K562 (cell line): ENCODE results near the gene UBE2E2. TPM values are rescaled to one million over a fixed set of nuclear protein-coding genes. Genes with fewer than 3 reads are reported as not detected.

ENCODE experiments used
- ATAC-seq: fragments of 200-7000 bp; cut with Tn5 transposase; 3 replicates; pipeline ENCODE4 v1.9.1; 2020; ENCODE audit warnings: moderate library complexity
- BruUV-seq: library from RNA; stranded (reverse); fragments of 400-500 nt; replicated peaks from 2 replicates; lab custom pipeline; 2021; lab: Mats Ljungman, UMichigan
- CTCF ChIA-PET: fragments of 300-600 bp; formaldehyde crosslinking; extraction: SDS; loops from one replicate; lab custom pipeline; 2021; ENCODE audit warnings: low intra/inter-chr PET ratio; lab: Yijun Ruan, JAX
- POLR2A ChIA-PET: fragments of 300-600, 350-650 bp; sonication (Branson Sonifier 250); formaldehyde crosslinking; extraction: SDS; loops from one replicate; lab custom pipeline; 2021; ENCODE audit warnings: antibody characterized with exemption, inconsistent platforms; lab: Yijun Ruan, JAX
- DNase-seq, 4 experiments: peaks; one replicate each; pipeline versions ENCODE4 v3.0.0 to v3.0.0-alpha.2; 2011 to 2018; ENCODE audit warnings: low spot score in 3 of 4, mixed read lengths in 3 of 4; ENCODE audit errors: extremely low read depth in 1 of 4
- FAIRE-seq: peaks from 2 replicates; lab custom pipeline; 2011; peaks lifted over from hg19 to GRCh38; lab: Jason Lieb, UNC
- H2AFZ ChIP-seq: 2 replicates; pipeline ENCODE4 v1.6.0; 2011; ENCODE audit warnings: low read depth, low read length, control low read depth, inconsistent platforms
- H3K27ac ChIP-seq: fragments of 200-600 bp; 3 replicates; pipeline ENCODE4 v1.8.0; 2011; ENCODE audit warnings: low read depth, mild to moderate bottlenecking, control low read depth, inconsistent platforms, low read length, moderate library complexity, mixed read lengths; ENCODE audit errors: extremely low read depth
- H3K27me3 ChIP-seq, 2 experiments: fragments of 300-600 bp in 1 of 2; 2 replicates in 1 of 2; 3 replicates in 1 of 2; pipeline versions ENCODE4 v1.6.0 to v1.8.0; 2011; ENCODE audit warnings: inconsistent platforms in 2 of 2, low read length in 2 of 2, mild to moderate bottlenecking in 1 of 2, mixed read lengths in 1 of 2, moderate library complexity in 1 of 2; ENCODE audit not compliant: control insufficient read depth in 2 of 2, insufficient read depth in 2 of 2
- H3K36me3 ChIP-seq: fragments of 300-600 bp; 3 replicates; pipeline ENCODE4 v1.8.0; 2011; ENCODE audit warnings: mild to moderate bottlenecking, low read length, inconsistent platforms; ENCODE audit not compliant: control insufficient read depth, insufficient read depth
- H3K4me1 ChIP-seq, 2 experiments: fragments of 200-600 bp in 1 of 2; replicated peaks in 1 of 2; 2 replicates in 1 of 2; 3 replicates in 1 of 2; pipeline versions ENCODE4 v1.5.1 to v1.8.0; 2011; ENCODE audit warnings: inconsistent platforms in 2 of 2, low read length in 2 of 2, mild to moderate bottlenecking in 1 of 2, mixed read lengths in 1 of 2, moderate library complexity in 1 of 2; ENCODE audit not compliant: control insufficient read depth in 2 of 2, insufficient read depth in 2 of 2
- H3K4me2 ChIP-seq: 2 replicates; pipeline ENCODE4 v1.6.1; 2011; ENCODE audit warnings: low read length, control low read depth, inconsistent platforms, mixed read lengths; ENCODE audit not compliant: insufficient read depth
- H3K4me3 ChIP-seq: fragments of 200-600 bp; sonication (generic), shearing (Covaris generic); 2 replicates; pipeline ENCODE4 v1.5.1; 2016; ENCODE audit warnings: control low read depth, inconsistent platforms
- H3K79me2 ChIP-seq: fragments of 200-600 bp; 3 replicates; pipeline ENCODE4 v1.8.0; 2011; ENCODE audit warnings: low read length, inconsistent platforms; ENCODE audit not compliant: control insufficient read depth, insufficient read depth
- H3K9ac ChIP-seq, 2 experiments: 2 replicates each; pipeline versions ENCODE4 v1.6.0 to v1.6.1; 2011; ENCODE audit warnings: low read depth in 2 of 2, low read length in 2 of 2, control low read depth in 1 of 2, inconsistent platforms in 1 of 2, mild to moderate bottlenecking in 1 of 2, mixed read lengths in 1 of 2; ENCODE audit not compliant: insufficient read depth in 1 of 2
- H3K9me1 ChIP-seq: one replicate; pipeline ENCODE4 v1.6.0; 2011; ENCODE audit warnings: inconsistent platforms, mild to moderate bottlenecking, low read length, moderate library complexity; ENCODE audit not compliant: control insufficient read depth, insufficient read depth
- H3K9me3 ChIP-seq: replicated peaks from 2 replicates; pipeline ENCODE4 v1.5.1; 2011; ENCODE audit warnings: low read depth, low read length, inconsistent platforms; ENCODE audit not compliant: control insufficient read depth, insufficient read depth
- H4K20me1 ChIP-seq: replicated peaks from 2 replicates; pipeline ENCODE4 v1.6.1; 2011; ENCODE audit warnings: low read length, inconsistent platforms, mixed read lengths; ENCODE audit not compliant: control insufficient read depth, insufficient read depth
- CC2D1A ChIP-seq: fragments of 450-650 bp; IDR thresholded peaks from 2 replicates; pipeline ENCODE4 v1.6.1; 2017; ENCODE audit warnings: mild to moderate bottlenecking
- CHD7 ChIP-seq: fragments of 200-600 bp; sonication (generic); IDR thresholded peaks from one replicate; pipeline ENCODE4 v1.6.1; 2012; ENCODE audit warnings: mild to moderate bottlenecking, low read depth, low read length, inconsistent platforms
- FOXK1 ChIP-seq: sonication (generic); formaldehyde crosslinking; IDR thresholded peaks from 2 replicates; pipeline ENCODE4 v1.8.0; 2022; ENCODE audit warnings: missing genetic modification reagents, mild to moderate bottlenecking, borderline replicate concordance
- HDAC2 ChIP-seq: fragments of 450-650 bp; IDR thresholded peaks from 2 replicates; pipeline ENCODE4 v1.6.1; 2016; ENCODE audit warnings: mild to moderate bottlenecking
- SOX6 ChIP-seq: fragments of 450-650 bp; IDR thresholded peaks from 2 replicates; pipeline ENCODE4 v1.6.1; 2014; ENCODE audit warnings: mild to moderate bottlenecking
- ZNF764 ChIP-seq: fragments of 250-450 bp; sonication (Bioruptor Pico); IDR thresholded peaks from 2 replicates; pipeline ENCODE4 v1.4.0; 2020; ENCODE audit warnings: low read depth, mild to moderate bottlenecking, moderate library complexity
- WGBS: fragments of 100-300 bp; shearing (Covaris generic); methylation state at CpG from one replicate; pipeline ENCODE4 v1.1.6; 2016; ENCODE audit warnings: low coverage, mixed read lengths; ENCODE audit not compliant: insufficient coverage; ENCODE audit errors: missing lambda C conversion rate; 5-methylcytosine and 5-hydroxymethylcytosine counted together
- in situ Hi-C: fragments of 300-500 bp; cut with MboI; formaldehyde crosslinking; loops from 4 replicates; pipeline ENCODE4 v1.15.0; 2018; ENCODE audit warnings: inconsistent platforms, mixed read lengths
- intact Hi-C: fragments of 100-400 bp; cut with micrococcal nuclease; formaldehyde crosslinking; loops from 2 replicates; pipeline ENCODE4 v1.14.2; 2022
- polyA plus RNA-seq, 8 experiments: library from polyadenylated mRNA; depleted of rRNA in 4 of 8; stranded (reverse) in 5 of 8; unstranded in 3 of 8; fragments of >200 nt; fragmentation: Nextera tagmentation in 2 of 8; fragmentation: Illumina TruSeq in 1 of 8; extraction: Ambion mirVana in 2 of 8; extraction: Trizol in 1 of 8; gene quantifications; 2 replicates each; pipeline versions ENCODE4 v1.2.1 to v1.2.3, GENCODE V29; 2011 to 2014; ENCODE audit warnings: inconsistent platforms in 1 of 8, missing spikeins in 1 of 8
- total RNA-seq, 7 experiments: library from RNA; depleted of rRNA in 6 of 7; stranded (reverse); fragments of >200 nt in 6 of 7; fragmentation: Illumina TruSeq in 2 of 7; extraction: Trizol in 2 of 7; gene quantifications; 2 replicates each; pipeline versions ENCODE4 v1.2.1 to v1.2.3, GENCODE V29; 2011 to 2021; ENCODE audit warnings: low replicate concordance in 1 of 7
- TF ChIP-seq, protein P1 (sequence below): fragments of 250-450 bp; sonication (Bioruptor Pico); IDR thresholded peaks from 2 replicates; pipeline ENCODE4 v1.5.0; 2021
- TF ChIP-seq, protein P2 (sequence below): sonication (generic); formaldehyde crosslinking; IDR thresholded peaks from 2 replicates; pipeline ENCODE4 v1.9.0; 2022; ENCODE audit warnings: mild to moderate bottlenecking, missing genetic modification reagents
- TF ChIP-seq, protein P3 (sequence below): sonication (generic); formaldehyde crosslinking; IDR thresholded peaks from 2 replicates; pipeline ENCODE4 v1.8.0; 2022; ENCODE audit warnings: mild to moderate bottlenecking, low read depth, missing genetic modification reagents

The UBE2E2 gene
- total and polyA plus RNA-seq, 9 of the 15 experiments (the other 6 are each of a cell fraction or from before 2014, with no cell fraction given) = 0.22 to 5.1 (median 1.9) TPM

DNA sequence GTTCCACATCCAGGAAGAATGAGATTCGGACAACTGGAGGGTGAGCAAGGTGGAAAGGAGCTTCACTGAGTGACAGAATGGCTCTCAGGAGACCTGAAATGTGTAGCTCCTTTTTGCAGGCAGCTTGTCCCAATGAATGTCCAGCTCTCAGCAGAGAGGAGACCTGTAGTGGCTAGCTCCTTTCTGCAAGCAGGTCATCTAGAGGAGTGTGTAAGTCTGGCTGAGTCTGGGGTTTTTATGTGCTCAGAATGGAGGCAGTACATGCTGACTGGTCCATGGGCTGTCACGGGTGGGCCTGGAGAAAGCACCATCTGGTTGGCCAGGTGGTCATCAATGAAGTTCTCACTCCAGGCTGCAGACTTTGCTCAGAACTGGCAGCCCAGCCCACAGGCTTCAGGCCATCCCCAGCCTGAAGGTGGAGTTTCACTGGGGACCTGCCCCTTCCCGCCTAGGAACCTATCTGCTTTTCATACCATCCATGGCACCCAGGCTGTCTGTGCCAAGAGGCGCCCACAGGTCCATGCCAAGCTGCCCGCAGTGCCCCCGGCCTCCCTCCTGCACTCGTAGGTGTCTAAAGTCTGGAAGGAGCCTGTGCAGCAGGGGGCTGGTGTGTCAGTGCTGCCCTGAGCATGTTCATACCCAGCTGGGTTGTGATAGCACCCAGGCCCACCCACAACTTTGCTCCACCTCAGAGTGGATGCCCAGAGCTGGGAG, 276.6 kb downstream of the UBE2E2 start:
- ChIA-PET POLR2A (interaction anchor here (1.0 kb wide), 1 partner anchor 11 kb away, joined by 5 read pairs; no protein-coding TSS in a partner anchor), CTCF (no interaction called here)
- intact Hi-C loops = no loop called here
- no peaks in the 10 kb centered on the region for H3K79me2 ChIP-seq
- no peak overlapping the region for H3K27ac ChIP-seq
- no peaks in the 10 kb centered on the region for H4K20me1 ChIP-seq
- ATAC-seq = no peak
- no peaks in the 10 kb centered on the region for H3K4me1 ChIP-seq
- no peaks in the 10 kb centered on the region for H3K36me3 ChIP-seq
- no peaks in the 10 kb centered on the region for H3K9me1 ChIP-seq
- no peak overlapping the region for H3K4me2 ChIP-seq
- BruUV-seq = no TSS peak
- H3K27me3 ChIP-seq = no peaks in the 10 kb centered on the region
- FAIRE-seq = no peak
- in situ Hi-C loops = no loop called here
- no peak overlapping the region for H3K4me3 ChIP-seq
- H3K9ac ChIP-seq = no peak overlapping the region
- no peaks in the 10 kb centered on the region for H3K9me3 ChIP-seq
- WGBS = 4% methylated on average over 7 of the region's 7 CpGs
- H2AFZ ChIP-seq = no peak overlapping the region
- no peak for DNase-seq
- TF ChIP-seq HDAC2 (no peak), CC2D1A (no peak), SOX6 (no peak), FOXK1 (no peak), CHD7 (no peak), ZNF764 (CRISPR knock-in tag) (no peak)
- TF ChIP-seq, protein P1, sequence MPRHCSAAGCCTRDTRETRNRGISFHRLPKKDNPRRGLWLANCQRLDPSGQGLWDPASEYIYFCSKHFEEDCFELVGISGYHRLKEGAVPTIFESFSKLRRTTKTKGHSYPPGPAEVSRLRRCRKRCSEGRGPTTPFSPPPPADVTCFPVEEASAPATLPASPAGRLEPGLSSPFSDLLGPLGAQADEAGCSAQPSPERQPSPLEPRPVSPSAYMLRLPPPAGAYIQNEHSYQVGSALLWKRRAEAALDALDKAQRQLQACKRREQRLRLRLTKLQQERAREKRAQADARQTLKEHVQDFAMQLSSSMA (CRISPR knock-in tag) = no peak
- TF ChIP-seq, protein P2, sequence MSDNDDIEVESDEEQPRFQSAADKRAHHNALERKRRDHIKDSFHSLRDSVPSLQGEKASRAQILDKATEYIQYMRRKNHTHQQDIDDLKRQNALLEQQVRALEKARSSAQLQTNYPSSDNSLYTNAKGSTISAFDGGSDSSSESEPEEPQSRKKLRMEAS (CRISPR knock-in tag) = no peak
- TF ChIP-seq, protein P3, sequence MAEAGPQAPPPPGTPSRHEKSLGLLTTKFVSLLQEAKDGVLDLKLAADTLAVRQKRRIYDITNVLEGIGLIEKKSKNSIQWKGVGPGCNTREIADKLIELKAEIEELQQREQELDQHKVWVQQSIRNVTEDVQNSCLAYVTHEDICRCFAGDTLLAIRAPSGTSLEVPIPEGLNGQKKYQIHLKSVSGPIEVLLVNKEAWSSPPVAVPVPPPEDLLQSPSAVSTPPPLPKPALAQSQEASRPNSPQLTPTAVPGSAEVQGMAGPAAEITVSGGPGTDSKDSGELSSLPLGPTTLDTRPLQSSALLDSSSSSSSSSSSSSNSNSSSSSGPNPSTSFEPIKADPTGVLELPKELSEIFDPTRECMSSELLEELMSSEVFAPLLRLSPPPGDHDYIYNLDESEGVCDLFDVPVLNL (CRISPR knock-in tag) = no peak
